Tibial nerve (tissue), 4 donors: ENCODE measurements around the gene RXRG. TPM values are rescaled to one million over a fixed set of nuclear protein-coding genes. Genes with fewer than 3 reads are reported as not detected.
"Not testable (repeated sequence)": the region's sequence is repeated elsewhere in the genome, so short reads cannot be mapped to it uniquely, and the experiment has no call there.

ENCODE experiments used
- DNase-seq, 2 donors: peaks; one replicate each; pipeline ENCODE4 v3.0.0-alpha.2; 2019; ENCODE audit warnings: low spot score in 2 of 2
- H3K27ac ChIP-seq, 4 donors: fragments of 200-600 bp; sonication (generic) in 3 of 4; one replicate each; pipeline ENCODE4 v1.5.1; 2017 to 2019; ENCODE audit warnings: mild to moderate bottlenecking in 1 of 4
- H3K27me3 ChIP-seq, 2 donors: fragments of 200-600 bp; sonication (generic) in 1 of 2; one replicate each; pipeline versions ENCODE4 v1.5.1 to v1.6.0; 2017 to 2019
- H3K36me3 ChIP-seq, 3 donors: fragments of 200-600 bp; sonication (generic); one replicate each; pipeline ENCODE4 v1.5.1; 2018 to 2019
- H3K4me1 ChIP-seq, 4 donors: fragments of 200-600 bp; sonication (generic) in 3 of 4; one replicate each; pipeline ENCODE4 v1.5.1; 2017 to 2019
- H3K4me3 ChIP-seq, 4 donors: fragments of 200-600 bp; sonication (generic) in 3 of 4; one replicate each; pipeline ENCODE4 v1.5.1; 2017 to 2019; ENCODE audit warnings: mild to moderate bottlenecking in 1 of 4, moderate library complexity in 1 of 4
- H3K9me3 ChIP-seq, 4 donors: fragments of 200-600 bp; sonication (generic) in 3 of 4; one replicate each; pipeline ENCODE4 v1.5.1; 2017 to 2019
- EP300 ChIP-seq, 2 donors: sonication (generic); formaldehyde crosslinking; IDR thresholded peaks; one replicate each; pipeline ENCODE4 v1.6.1; 2017; ENCODE audit warnings: antibody characterized with exemption in 2 of 2, mild to moderate bottlenecking in 1 of 2
- POLR2A ChIP-seq, 2 donors: fragments of 450-650 bp; IDR thresholded peaks; one replicate each; pipeline ENCODE4 v1.6.1; 2017; ENCODE audit warnings: antibody characterized with exemption in 2 of 2, mild to moderate bottlenecking in 2 of 2, moderate library complexity in 2 of 2
- WGBS, 2 donors: methylation state at CpG; one replicate each; pipeline ENCODE4 v1.1.5; 2018; 5-methylcytosine and 5-hydroxymethylcytosine counted together
- total RNA-seq, 4 donors: library from RNA; depleted of rRNA; stranded (reverse); fragments of >200 nt; gene quantifications; one replicate each; pipeline ENCODE4 v1.1.0, GENCODE V29; 2016
- TF ChIP-seq, protein P1 (sequence below), 5 experiments: fragments of 200-600 bp in 3 of 5; fragments of 450-650 bp in 2 of 5; sonication (generic) in 3 of 5; IDR thresholded peaks; one replicate each; pipeline ENCODE4 v1.5.1; 2016 to 2019; ENCODE audit warnings: antibody characterized with exemption in 5 of 5, mild to moderate bottlenecking in 3 of 5, moderate library complexity in 2 of 5

RXRG gene
- total RNA-seq, 4 donors from 2014 or later: 3.3 to 13.8 (median 7.3) TPM

DNA sequence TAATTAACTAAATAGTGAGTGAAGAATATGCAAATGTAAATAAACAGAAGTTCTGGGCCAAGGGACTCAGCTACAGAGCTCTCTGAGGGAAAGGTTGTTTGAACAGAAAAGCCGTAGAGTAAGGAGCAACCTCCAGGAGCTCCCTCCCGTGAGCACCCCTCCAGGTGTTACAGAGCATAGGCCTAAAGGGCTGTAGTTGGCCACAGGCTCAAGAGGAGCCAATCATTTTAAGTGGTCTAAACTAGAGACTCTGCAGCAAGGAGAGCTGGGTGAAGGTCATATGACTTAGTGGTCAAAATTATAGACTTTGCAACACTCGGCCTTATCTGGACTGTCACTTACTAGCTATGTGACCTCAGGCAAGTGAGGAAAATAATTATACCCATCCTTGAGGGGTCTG lies 19.1 kb upstream of the RXRG start:
- no peak overlapping the region for H3K27ac ChIP-seq
- TF ChIP-seq POLR2A (IDR thresholded peaks at IDR 0.05) (no peak), EP300 (IDR thresholded peaks at IDR 0.05) (no peak)
- TF ChIP-seq, protein P1, sequence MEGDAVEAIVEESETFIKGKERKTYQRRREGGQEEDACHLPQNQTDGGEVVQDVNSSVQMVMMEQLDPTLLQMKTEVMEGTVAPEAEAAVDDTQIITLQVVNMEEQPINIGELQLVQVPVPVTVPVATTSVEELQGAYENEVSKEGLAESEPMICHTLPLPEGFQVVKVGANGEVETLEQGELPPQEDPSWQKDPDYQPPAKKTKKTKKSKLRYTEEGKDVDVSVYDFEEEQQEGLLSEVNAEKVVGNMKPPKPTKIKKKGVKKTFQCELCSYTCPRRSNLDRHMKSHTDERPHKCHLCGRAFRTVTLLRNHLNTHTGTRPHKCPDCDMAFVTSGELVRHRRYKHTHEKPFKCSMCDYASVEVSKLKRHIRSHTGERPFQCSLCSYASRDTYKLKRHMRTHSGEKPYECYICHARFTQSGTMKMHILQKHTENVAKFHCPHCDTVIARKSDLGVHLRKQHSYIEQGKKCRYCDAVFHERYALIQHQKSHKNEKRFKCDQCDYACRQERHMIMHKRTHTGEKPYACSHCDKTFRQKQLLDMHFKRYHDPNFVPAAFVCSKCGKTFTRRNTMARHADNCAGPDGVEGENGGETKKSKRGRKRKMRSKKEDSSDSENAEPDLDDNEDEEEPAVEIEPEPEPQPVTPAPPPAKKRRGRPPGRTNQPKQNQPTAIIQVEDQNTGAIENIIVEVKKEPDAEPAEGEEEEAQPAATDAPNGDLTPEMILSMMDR (IDR thresholded peaks at IDR 0.05): no peak
- DNase-seq: no peak
- peaks cover 0 to 8% (median 3%) of the 10 kb centered on the region in 4 donors for H3K4me1 ChIP-seq
- WGBS, 2 donors: 84 to 90% methylated on average over 3 of the region's 3 CpGs
- H3K27me3 ChIP-seq: no peaks in the 10 kb centered on the region
- no peaks in the 10 kb centered on the region for H3K9me3 ChIP-seq
- H3K4me3 ChIP-seq: no peak overlapping the region
- no peaks in the 10 kb centered on the region for H3K36me3 ChIP-seq

DNA sequence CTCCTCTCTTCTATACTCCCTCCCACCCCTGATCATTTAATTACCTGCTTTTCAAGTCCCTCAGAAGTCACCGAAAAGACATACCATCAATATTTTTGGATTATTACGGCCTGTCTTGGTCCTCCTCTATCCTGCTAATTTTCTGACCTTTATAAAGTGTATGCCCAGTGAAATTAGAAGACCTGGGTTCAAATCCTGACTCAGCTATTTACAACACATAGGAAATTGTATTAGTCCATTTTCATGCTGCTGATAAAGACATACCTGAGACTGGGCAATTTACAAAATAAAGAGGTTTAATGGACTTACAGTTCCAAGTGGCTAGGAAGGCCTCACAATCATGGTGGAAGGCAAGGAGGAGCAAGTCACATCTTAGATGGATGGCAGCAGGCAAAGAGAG lies 14.8 kb upstream of the RXRG start:
- not testable (repeated sequence) for H3K9me3 ChIP-seq, H3K27ac ChIP-seq, DNase-seq, H3K4me1 ChIP-seq, H3K4me3 ChIP-seq, H3K27me3 ChIP-seq, H3K36me3 ChIP-seq
- 99% methylated on average over 2 of the region's 2 CpGs for WGBS, 2 donors

- 84% methylated on average over 6 of the region's 6 CpGs for WGBS, 2 donors
- no peaks in the 10 kb centered on the region for H3K36me3 ChIP-seq
- H3K4me1 ChIP-seq: no peaks in the 10 kb centered on the region
- H3K27me3 ChIP-seq: no peaks in the 10 kb centered on the region
- no peak overlapping the region for H3K4me3 ChIP-seq
- no peaks in the 10 kb centered on the region for H3K9me3 ChIP-seq
- TF ChIP-seq POLR2A (IDR thresholded peaks at IDR 0.05) (no peak), EP300 (IDR thresholded peaks at IDR 0.05) (no peak)
- TF ChIP-seq, protein P1 (IDR thresholded peaks at IDR 0.05): no peak
- H3K27ac ChIP-seq: no peak overlapping the region
- DNase-seq: no peak
Observed at GRCh38 chr1:165456861-165457260, 11.9 kb upstream of the RXRG start.

GRCh38 chr1:165456114-165456513 lies 11.2 kb upstream of the RXRG start:
- WGBS, 2 donors: 85 to 100% methylated on average over 1 of the region's 1 CpG

GRCh38 chr1:165455111-165455510 lies 10.2 kb upstream of the RXRG start:
- 92 to 96% methylated on average over 3 of the region's 3 CpGs for WGBS, 2 donors
- H3K27me3 ChIP-seq: no peaks in the 10 kb centered on the region
- H3K9me3 ChIP-seq: no peaks in the 10 kb centered on the region
- TF ChIP-seq, protein P1 (IDR thresholded peaks at IDR 0.05): no peak
- no peak for TF ChIP-seq EP300 (IDR thresholded peaks at IDR 0.05)
- no peak for TF ChIP-seq POLR2A (IDR thresholded peaks at IDR 0.05)
- H3K4me3 ChIP-seq: no peak overlapping the region
- H3K27ac ChIP-seq: no peak overlapping the region
- no peaks in the 10 kb centered on the region for H3K36me3 ChIP-seq
- no peak for DNase-seq
- no peaks in the 10 kb centered on the region for H3K4me1 ChIP-seq

More at GRCh38 chr1:165456114-165456513, 11.2 kb upstream of the RXRG start:
- no peak for DNase-seq
- H3K36me3 ChIP-seq: no peaks in the 10 kb centered on the region
- no peak overlapping the region for H3K27ac ChIP-seq
- H3K9me3 ChIP-seq: no peaks in the 10 kb centered on the region
- TF ChIP-seq, protein P1 (IDR thresholded peaks at IDR 0.05): no peak
- TF ChIP-seq POLR2A (IDR thresholded peaks at IDR 0.05): no peak
- no peak for TF ChIP-seq EP300 (IDR thresholded peaks at IDR 0.05)
- no peaks in the 10 kb centered on the region for H3K27me3 ChIP-seq
- H3K4me3 ChIP-seq: no peak overlapping the region
- H3K4me1 ChIP-seq: no peaks in the 10 kb centered on the region

GRCh38 chr1:165454091-165454610 lies 9.2 kb upstream of the RXRG start:
- DNase-seq: no peak
- TF ChIP-seq, protein P1 (IDR thresholded peaks at IDR 0.05): no peak
- no peak for TF ChIP-seq POLR2A (IDR thresholded peaks at IDR 0.05)
- no peak for TF ChIP-seq EP300 (IDR thresholded peaks at IDR 0.05)
- Histone ChIP-seq H3K36me3 (no peaks in the 10 kb centered on the region), H3K27ac (no peak overlapping the region), H3K9me3 (no peaks in the 10 kb centered on the region), H3K4me1 (no peaks in the 10 kb centered on the region), H3K27me3 (no peaks in the 10 kb centered on the region), H3K4me3 (no peak overlapping the region)
- 78 to 87% methylated on average over 3 of the region's 3 CpGs for WGBS, 2 donors
